ENCODE data around the gene DEGS1. TPM values are rescaled to one million over a fixed set of nuclear protein-coding genes. Genes with fewer than 3 reads are reported as not detected.

Gene DEGS1
- total RNA-seq, 1 experiment from 2014 or later: 39.2 TPM

- Mint-ChIP-seq H3K9me3 (ENCODE audit: unreplicated experiment) (no peaks in the 10 kb centered on the region), H3K27ac (ENCODE audit: unreplicated experiment) (no peak overlapping the region), H3K27me3 (ENCODE audit: insufficient read depth, unreplicated experiment) (no peaks in the 10 kb centered on the region), H3K36me3 (ENCODE audit: insufficient read depth, unreplicated experiment) (no peaks in the 10 kb centered on the region), H3K4me3 (ENCODE audit: unreplicated experiment) (no peak overlapping the region), H3K4me1 (ENCODE audit: low read depth, unreplicated experiment) (peaks cover 14% of the 10 kb centered on the region)
- intact Hi-C loops (cut with micrococcal nuclease; ENCODE audit: unreplicated experiment): loop anchor here (1.0 kb wide), 1 partner anchor 162 kb away; no protein-coding TSS in a partner anchor
- Histone ChIP-seq H3K4me3 (ENCODE audit: low read depth, low read length) (no peak overlapping the region), H3K27me3 (replicated peaks; ENCODE audit: control insufficient read depth, insufficient read depth, low read length) (no peaks in the 10 kb centered on the region), H3K36me3 (ENCODE audit: control insufficient read depth, insufficient read depth, low read length) (no peaks in the 10 kb centered on the region), H3K9me3 (no peaks in the 10 kb centered on the region), H3K4me1 (no peaks in the 10 kb centered on the region)
- ChIA-PET POLR2A (no interaction called here), CTCF (no interaction called here)
- DNase-seq: peak in 1 of 2 experiments; percentile 42
- no TSS peak for BruUV-seq (replicated peaks)
- TF ChIP-seq CTCF (IDR thresholded peaks at IDR 0.05; ENCODE audit: insufficient read depth in 1 of 2, low read depth in 1 of 2, low read length in 1 of 2, severe bottlenecking in 1 of 2, unreplicated experiment in 1 of 2): peak; percentile 33 to 55
Measured at GRCh38 chr1:224170748-224171478, 12.1 kb upstream of the DEGS1 start.

- Histone ChIP-seq H3K36me3 (ENCODE audit: control insufficient read depth, insufficient read depth, low read length) (no peaks in the 10 kb centered on the region), H3K27me3 (replicated peaks; ENCODE audit: control insufficient read depth, insufficient read depth, low read length) (no peaks in the 10 kb centered on the region), H3K4me3 (ENCODE audit: low read depth, low read length) (no peak overlapping the region), H3K9me3 (no peaks in the 10 kb centered on the region), H3K4me1 (no peaks in the 10 kb centered on the region)
- H3K9me3 Mint-ChIP-seq (ENCODE audit: unreplicated experiment): no peaks in the 10 kb centered on the region
- ChIA-PET POLR2A (no interaction called here), CTCF (no interaction called here)
- TF ChIP-seq CTCF (IDR thresholded peaks at IDR 0.05; ENCODE audit: insufficient read depth in 1 of 2, low read depth in 1 of 2, low read length in 1 of 2, severe bottlenecking in 1 of 2, unreplicated experiment in 1 of 2): no peak
- H3K4me3 Mint-ChIP-seq (ENCODE audit: unreplicated experiment): no peak overlapping the region
- no peaks in the 10 kb centered on the region for H3K27me3 Mint-ChIP-seq (ENCODE audit: insufficient read depth, unreplicated experiment)
- H3K27ac Mint-ChIP-seq (ENCODE audit: unreplicated experiment): no peak overlapping the region
- no TSS peak for BruUV-seq (replicated peaks)
- no peak for DNase-seq
- intact Hi-C loops (cut with micrococcal nuclease; ENCODE audit: unreplicated experiment): no loop called here
- H3K4me1 Mint-ChIP-seq (ENCODE audit: low read depth, unreplicated experiment): peaks cover 14% of the 10 kb centered on the region
- H3K36me3 Mint-ChIP-seq (ENCODE audit: insufficient read depth, unreplicated experiment): no peaks in the 10 kb centered on the region
Measured at GRCh38 chr1:224172229-224172628, 10.8 kb upstream of the DEGS1 start.

GRCh38 chr1:224173523-224173922 is 9.5 kb upstream of the DEGS1 start:
- H3K27me3 Mint-ChIP-seq (ENCODE audit: insufficient read depth, unreplicated experiment): no peaks in the 10 kb centered on the region
- no peak overlapping the region for H3K4me3 Mint-ChIP-seq (ENCODE audit: unreplicated experiment)
- Histone ChIP-seq H3K4me1 (no peaks in the 10 kb centered on the region), H3K4me3 (ENCODE audit: low read depth, low read length) (no peak overlapping the region), H3K9me3 (no peaks in the 10 kb centered on the region), H3K27me3 (replicated peaks; ENCODE audit: control insufficient read depth, insufficient read depth, low read length) (no peaks in the 10 kb centered on the region), H3K36me3 (ENCODE audit: control insufficient read depth, insufficient read depth, low read length) (no peaks in the 10 kb centered on the region)
- intact Hi-C loops (cut with micrococcal nuclease; ENCODE audit: unreplicated experiment): no loop called here
- no peak overlapping the region for H3K27ac Mint-ChIP-seq (ENCODE audit: unreplicated experiment)
- no peaks in the 10 kb centered on the region for H3K9me3 Mint-ChIP-seq (ENCODE audit: unreplicated experiment)
- no peak for DNase-seq
- no peak for TF ChIP-seq CTCF (IDR thresholded peaks at IDR 0.05; ENCODE audit: insufficient read depth in 1 of 2, low read depth in 1 of 2, low read length in 1 of 2, severe bottlenecking in 1 of 2, unreplicated experiment in 1 of 2)
- no TSS peak for BruUV-seq (replicated peaks)
- H3K36me3 Mint-ChIP-seq (ENCODE audit: insufficient read depth, unreplicated experiment): no peaks in the 10 kb centered on the region
- peaks cover 13% of the 10 kb centered on the region for H3K4me1 Mint-ChIP-seq (ENCODE audit: low read depth, unreplicated experiment)
- ChIA-PET POLR2A (interaction anchor here (0.6 kb wide), 1 partner anchor 11 kb away, joined by 4 read pairs; no protein-coding TSS in a partner anchor), CTCF (no interaction called here)
